ENCODE results near the gene TMEM63C. TPM values are rescaled to one million over a fixed set of nuclear protein-coding genes. Genes with fewer than 3 reads are reported as not detected.

Gene TMEM63C
- total and polyA plus RNA-seq, 2 donors (not counting 1 experiment from before 2014, with no cell fraction given) = 0.63 to 3.2 TPM

- 94% methylated on average over 12 of the region's 12 CpGs for WGBS (ENCODE audit: insufficient coverage)
- ChIA-PET CTCF (interaction anchor here (1.5 kb wide), 1 partner anchor 125 kb away, joined by 3 read pairs; no protein-coding TSS in a partner anchor), POLR2A (no interaction called here)
- Histone ChIP-seq H3K4me1 (ENCODE audit: control insufficient read depth in 2 of 2, insufficient read depth in 2 of 2, low read length in 2 of 2) (no peaks in the 10 kb centered on the region), H3K27ac (ENCODE audit: low read length in 2 of 2) (no peak overlapping the region), H3K9ac (ENCODE audit: low read length) (no peak overlapping the region), H4K20me1 (ENCODE audit: control insufficient read depth, insufficient read depth, low read length, poor library complexity, severe bottlenecking) (no peaks in the 10 kb centered on the region), H3K4me3 (ENCODE audit: control extremely low read depth in 1 of 5, extremely low read depth in 1 of 5, insufficient read depth in 1 of 5, low read depth in 2 of 5, low read length in 4 of 5) (no peak overlapping the region), H3K79me2 (ENCODE audit: control insufficient read depth, insufficient read depth, low read length) (no peaks in the 10 kb centered on the region), H3K9me3 (ENCODE audit: control extremely low read depth in 1 of 3, control insufficient read depth in 2 of 3, insufficient read depth in 1 of 3, low read length in 2 of 3) (no peaks in the 10 kb centered on the region), H3K4me2 (replicated peaks; ENCODE audit: low read depth, low read length, poor library complexity, severe bottlenecking) (no peak overlapping the region), H3K36me3 (replicated peaks in 1 of 2; ENCODE audit: control extremely low read depth in 1 of 2, control insufficient read depth in 1 of 2, extremely low read depth in 1 of 2, insufficient read depth in 2 of 2, low read length in 1 of 2) (peaks cover 2 to 3% of the 10 kb centered on the region in 2 experiments), H2AFZ (ENCODE audit: insufficient read depth, low read depth, low read length, poor library complexity, severe bottlenecking) (no peak overlapping the region), H3K27me3 (replicated peaks in 1 of 4; ENCODE audit: control extremely low read depth in 1 of 4, control insufficient read depth in 3 of 4, insufficient read depth in 4 of 4, low read length in 3 of 4) (peaks cover 0 to 9% (median 0%) of the 10 kb centered on the region in 4 experiments)
- H3K4me1 Mint-ChIP-seq = peaks cover 2% of the 10 kb centered on the region
- no peak for TF ChIP-seq CTCF (IDR thresholded peaks at IDR 0.05)
- no peak for TF ChIP-seq EZH2 (IDR thresholded peaks at IDR 0.05; ENCODE audit: borderline replicate concordance, insufficient read depth, low read depth, low read length, poor library complexity, severe bottlenecking)
- H3K27me3 Mint-ChIP-seq = peaks cover 7% of the 10 kb centered on the region
- ATAC-seq (ENCODE audit: low read depth) = no peak
- no peak overlapping the region for H3K4me3 Mint-ChIP-seq
- no peaks in the 10 kb centered on the region for H3K9me3 Mint-ChIP-seq (ENCODE audit: insufficient read depth)
- intact Hi-C loops (cut with micrococcal nuclease) = no loop called here
- DNase-seq = no peak
- no peak overlapping the region for H3K27ac Mint-ChIP-seq
These were observed 95.4 kb downstream of the TMEM63C start for GRCh38 chr14:77276959-77277358.

DNA sequence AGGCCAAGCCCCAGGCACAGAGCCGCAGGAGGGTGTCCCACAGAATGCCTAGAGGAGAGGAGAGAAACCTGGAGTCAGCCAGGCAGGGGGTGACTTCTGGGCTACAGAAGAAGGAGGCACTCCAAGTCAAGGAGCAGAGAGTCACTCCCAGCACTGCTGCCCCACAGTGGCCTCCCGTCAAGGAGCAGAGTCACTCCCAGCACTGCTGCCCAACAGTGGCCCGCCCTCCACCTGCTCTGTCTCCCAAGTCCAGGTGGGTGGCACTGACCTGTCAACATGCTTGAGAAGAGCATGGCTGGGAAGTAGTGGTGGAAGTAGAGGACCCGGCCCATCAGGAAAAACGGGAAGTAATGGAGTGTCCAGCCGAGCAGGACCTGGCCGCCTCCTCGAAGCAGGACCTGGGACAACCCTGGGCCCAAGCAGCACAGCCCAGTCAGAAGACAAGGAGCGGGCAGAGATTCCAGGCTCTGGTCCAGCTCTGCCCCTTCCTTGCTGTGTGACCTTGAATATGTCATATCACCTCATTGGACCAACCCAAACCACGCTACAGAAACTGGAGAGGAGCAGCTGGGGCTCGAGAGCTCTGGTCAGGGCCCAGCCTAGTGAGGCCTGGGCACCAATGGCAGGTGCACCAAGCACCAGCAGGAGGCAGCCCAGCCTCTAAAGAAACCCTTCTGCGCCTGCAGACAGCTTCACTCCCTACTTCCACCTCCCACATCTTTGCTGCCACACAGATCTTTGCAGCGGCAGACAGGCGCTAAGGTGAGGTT, 97.0 kb downstream of the TMEM63C start:
- TF ChIP-seq CTCF (IDR thresholded peaks at IDR 0.05) = no peak
- no peak for TF ChIP-seq EZH2 (IDR thresholded peaks at IDR 0.05; ENCODE audit: borderline replicate concordance, insufficient read depth, low read depth, low read length, poor library complexity, severe bottlenecking)
- POLR2A ChIA-PET = interaction anchor here (0.5 kb wide), 1 partner anchor 184 kb away, joined by 3 read pairs; no protein-coding TSS in a partner anchor
- peaks cover 2 to 6% of the 10 kb centered on the region in 2 experiments for H3K36me3 ChIP-seq (replicated peaks in 1 of 2; ENCODE audit: control extremely low read depth in 1 of 2, control insufficient read depth in 1 of 2, extremely low read depth in 1 of 2, insufficient read depth in 2 of 2, low read length in 1 of 2)
- no peak overlapping the region for H3K4me3 ChIP-seq (ENCODE audit: control extremely low read depth in 1 of 5, extremely low read depth in 1 of 5, insufficient read depth in 1 of 5, low read depth in 2 of 5, low read length in 4 of 5)
- no peak overlapping the region for H2AFZ ChIP-seq (ENCODE audit: insufficient read depth, low read depth, low read length, poor library complexity, severe bottlenecking)
- no peaks in the 10 kb centered on the region for H3K27me3 Mint-ChIP-seq
- CTCF ChIA-PET = no interaction called here
- H3K9me3 Mint-ChIP-seq (ENCODE audit: insufficient read depth) = no peaks in the 10 kb centered on the region
- H3K79me2 ChIP-seq (ENCODE audit: control insufficient read depth, insufficient read depth, low read length) = no peaks in the 10 kb centered on the region
- H3K4me3 Mint-ChIP-seq = no peak overlapping the region
- H3K4me2 ChIP-seq (replicated peaks; ENCODE audit: low read depth, low read length, poor library complexity, severe bottlenecking) = no peak overlapping the region
- DNase-seq (no peak), ATAC-seq (ENCODE audit: low read depth) (no peak)
- H4K20me1 ChIP-seq (ENCODE audit: control insufficient read depth, insufficient read depth, low read length, poor library complexity, severe bottlenecking) = no peaks in the 10 kb centered on the region
- H3K9ac ChIP-seq (ENCODE audit: low read length) = no peak overlapping the region
- no peaks in the 10 kb centered on the region for H3K4me1 ChIP-seq (ENCODE audit: control insufficient read depth in 2 of 2, insufficient read depth in 2 of 2, low read length in 2 of 2)
- no peaks in the 10 kb centered on the region for H3K4me1 Mint-ChIP-seq
- intact Hi-C loops (cut with micrococcal nuclease) = no loop called here
- H3K9me3 ChIP-seq (ENCODE audit: control extremely low read depth in 1 of 3, control insufficient read depth in 2 of 3, insufficient read depth in 1 of 3, low read length in 2 of 3) = no peaks in the 10 kb centered on the region
- H3K27ac ChIP-seq (ENCODE audit: low read length in 2 of 2) = no peak overlapping the region
- H3K27ac Mint-ChIP-seq = no peak overlapping the region
- 96% methylated on average over 10 of the region's 14 CpGs for WGBS (ENCODE audit: insufficient coverage)
- H3K27me3 ChIP-seq (replicated peaks in 1 of 4; ENCODE audit: control extremely low read depth in 1 of 4, control insufficient read depth in 3 of 4, insufficient read depth in 4 of 4, low read length in 3 of 4) = no peaks in the 10 kb centered on the region
